ENCODE results near the gene ATP2A3.

ATP2A3 gene
- total RNA-seq: 324 to 433 (median 373) reads per million in 3 donors

DNA sequence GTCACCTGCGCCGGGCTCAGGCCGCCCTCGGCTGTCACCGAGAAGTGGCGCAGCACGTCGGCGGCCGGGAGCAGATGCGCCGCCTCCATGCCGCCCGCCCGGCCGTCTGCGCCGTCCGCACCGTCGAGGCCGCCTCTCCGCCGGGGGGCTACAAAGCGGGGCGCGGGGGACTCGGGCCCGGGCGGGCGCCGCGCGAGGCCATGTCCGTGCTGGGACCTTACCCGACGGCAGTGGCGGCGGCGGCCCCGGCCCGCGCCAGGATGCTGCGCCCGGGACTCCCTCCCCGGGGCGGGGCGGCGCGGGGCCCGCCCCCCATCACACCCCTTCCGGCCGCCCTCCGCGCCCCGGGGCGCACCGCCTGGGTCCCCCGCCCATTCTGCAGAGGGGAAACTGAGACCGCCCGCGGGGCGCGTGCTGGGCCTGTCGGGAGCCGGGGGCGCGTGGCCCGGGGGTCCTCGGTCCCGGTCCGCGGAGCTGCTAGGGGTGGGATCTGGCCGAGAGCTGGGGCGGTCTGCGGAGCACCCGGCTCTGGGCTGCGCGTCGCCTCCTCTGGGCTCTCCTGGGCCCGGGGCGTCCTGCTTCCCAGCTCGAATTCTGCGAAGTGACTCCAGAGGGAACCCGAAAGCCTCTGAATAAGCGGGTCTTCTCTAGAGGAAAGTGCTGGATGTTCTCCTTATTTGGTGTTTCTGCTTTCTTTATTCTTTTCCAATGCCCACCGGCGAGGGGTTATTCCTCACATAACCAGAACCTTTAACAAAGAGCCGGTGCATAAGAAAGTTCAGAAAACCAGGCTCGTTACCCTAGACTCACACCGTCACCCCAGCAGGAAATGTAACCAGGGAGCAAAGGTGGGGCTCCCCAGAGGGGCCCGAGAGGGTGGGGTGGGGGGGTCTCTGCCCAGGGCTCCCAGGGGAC, at the start of gene ATP2A3:
Gene ATP2A3 (minus strand): TSS at position 235 of the 915 bp plus-strand sequence. CDS start 146 bp downstream, at position 89.
- Histone ChIP-seq H3K4me1 (ENCODE audit: control insufficient read depth, insufficient read depth, low read length, poor library complexity, severe bottlenecking) (peaks cover 41% of the 10 kb centered on the region), H3K36me3 (ENCODE audit: control insufficient read depth, insufficient read depth, low read length) (peaks cover 4% of the 10 kb centered on the region), H3K4me3 (ENCODE audit: insufficient read depth, low read depth, low read length, poor library complexity, severe bottlenecking) (peak within 1 kb of the TSS; percentile 88), H3K27ac (ENCODE audit: insufficient read depth, low read length, poor library complexity, severe bottlenecking) (peak within 1 kb of the TSS; percentile 72), H3K9me3 (ENCODE audit: control insufficient read depth, low read length) (no peaks in the 10 kb centered on the region), H3K27me3 (replicated peaks; ENCODE audit: control insufficient read depth, insufficient read depth, low read length, poor library complexity, severe bottlenecking) (no peaks in the 10 kb centered on the region)
- peak; percentile 31 to 59 (median 55) for DNase-seq

DNA sequence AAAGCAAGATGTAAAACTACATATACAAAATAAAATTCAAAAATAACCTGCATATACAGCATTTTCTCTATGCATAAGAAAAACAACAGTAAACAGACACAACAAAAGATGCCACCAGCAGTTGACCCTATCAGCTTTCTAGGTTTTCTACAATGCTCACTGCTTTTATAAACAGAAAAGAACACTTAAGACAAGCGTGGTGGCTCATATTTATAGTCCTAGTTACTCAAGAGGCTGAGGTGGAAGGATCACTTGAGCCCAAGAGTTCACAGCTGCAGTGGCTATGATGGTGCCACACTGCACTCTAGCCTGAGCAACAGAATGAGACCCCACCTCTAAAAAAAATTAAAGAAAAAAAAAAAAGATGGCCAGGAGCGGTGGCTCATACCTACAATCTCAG, 46.5 kb upstream of the ATP2A3 start:
- Histone ChIP-seq H3K27me3 (replicated peaks; ENCODE audit: control insufficient read depth, insufficient read depth, low read length, poor library complexity, severe bottlenecking) (no peaks in the 10 kb centered on the region), H3K27ac (ENCODE audit: insufficient read depth, low read length, poor library complexity, severe bottlenecking) (no peak overlapping the region), H3K4me1 (ENCODE audit: control insufficient read depth, insufficient read depth, low read length, poor library complexity, severe bottlenecking) (no peaks in the 10 kb centered on the region), H3K4me3 (ENCODE audit: insufficient read depth, low read depth, low read length, poor library complexity, severe bottlenecking) (no peak overlapping the region), H3K9me3 (ENCODE audit: control insufficient read depth, low read length) (no peaks in the 10 kb centered on the region), H3K36me3 (ENCODE audit: control insufficient read depth, insufficient read depth, low read length) (peaks cover 86% of the 10 kb centered on the region)
- no peak for DNase-seq

GRCh38 chr17:4009186-4009785, 45.0 kb upstream of the ATP2A3 start:
- no peak overlapping the region for H3K4me3 ChIP-seq (ENCODE audit: insufficient read depth, low read depth, low read length, poor library complexity, severe bottlenecking)
- no peaks in the 10 kb centered on the region for H3K9me3 ChIP-seq (ENCODE audit: control insufficient read depth, low read length)
- no peak for DNase-seq
- no peaks in the 10 kb centered on the region for H3K27me3 ChIP-seq (replicated peaks; ENCODE audit: control insufficient read depth, insufficient read depth, low read length, poor library complexity, severe bottlenecking)
- H3K36me3 ChIP-seq (ENCODE audit: control insufficient read depth, insufficient read depth, low read length): peaks cover 78% of the 10 kb centered on the region
- H3K4me1 ChIP-seq (ENCODE audit: control insufficient read depth, insufficient read depth, low read length, poor library complexity, severe bottlenecking): peaks cover 8% of the 10 kb centered on the region
- no peak overlapping the region for H3K27ac ChIP-seq (ENCODE audit: insufficient read depth, low read length, poor library complexity, severe bottlenecking)

DNA sequence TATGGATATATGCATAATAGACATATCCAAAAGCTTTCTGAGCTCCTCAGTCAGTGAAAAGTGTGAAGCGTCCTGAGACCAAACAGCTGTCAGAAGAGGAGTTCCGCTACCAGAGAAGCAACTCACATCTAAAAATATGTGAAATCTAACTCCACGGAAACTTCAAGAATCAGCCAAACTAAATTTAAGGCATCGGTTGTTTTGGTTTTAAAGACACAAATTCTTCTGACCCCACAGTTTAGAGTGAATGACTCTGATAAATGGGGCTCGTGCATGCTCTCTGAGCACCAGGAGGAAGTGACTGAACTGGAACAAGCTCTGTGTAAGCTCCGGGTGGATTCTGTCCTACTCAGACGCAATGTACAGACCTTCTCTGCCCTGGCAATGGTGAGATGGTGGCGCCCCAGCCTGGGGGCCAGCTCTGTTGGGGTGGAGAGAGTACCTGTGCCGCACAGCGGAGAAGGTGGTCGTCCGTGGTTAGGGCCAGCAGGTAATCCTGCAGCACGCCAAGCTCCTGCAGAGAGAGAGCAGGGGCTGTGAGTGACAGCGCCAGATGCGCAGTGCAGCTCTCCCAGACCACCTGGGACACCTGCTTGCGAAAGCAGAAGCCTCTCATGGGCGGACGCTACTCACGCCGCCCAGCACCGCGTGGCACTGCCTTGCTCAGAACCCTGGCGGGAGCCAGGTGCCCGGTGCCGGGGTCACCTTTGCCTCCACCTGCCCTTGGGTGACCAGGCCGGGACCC, 44.4 kb upstream of the ATP2A3 start:
- Histone ChIP-seq H3K9me3 (ENCODE audit: control insufficient read depth, low read length) (no peaks in the 10 kb centered on the region), H3K27ac (ENCODE audit: insufficient read depth, low read length, poor library complexity, severe bottlenecking) (no peak overlapping the region), H3K4me1 (ENCODE audit: control insufficient read depth, insufficient read depth, low read length, poor library complexity, severe bottlenecking) (peaks cover 8% of the 10 kb centered on the region), H3K4me3 (ENCODE audit: insufficient read depth, low read depth, low read length, poor library complexity, severe bottlenecking) (no peak overlapping the region), H3K27me3 (replicated peaks; ENCODE audit: control insufficient read depth, insufficient read depth, low read length, poor library complexity, severe bottlenecking) (no peaks in the 10 kb centered on the region), H3K36me3 (ENCODE audit: control insufficient read depth, insufficient read depth, low read length) (peaks cover 72% of the 10 kb centered on the region)
- DNase-seq: no peak

DNA sequence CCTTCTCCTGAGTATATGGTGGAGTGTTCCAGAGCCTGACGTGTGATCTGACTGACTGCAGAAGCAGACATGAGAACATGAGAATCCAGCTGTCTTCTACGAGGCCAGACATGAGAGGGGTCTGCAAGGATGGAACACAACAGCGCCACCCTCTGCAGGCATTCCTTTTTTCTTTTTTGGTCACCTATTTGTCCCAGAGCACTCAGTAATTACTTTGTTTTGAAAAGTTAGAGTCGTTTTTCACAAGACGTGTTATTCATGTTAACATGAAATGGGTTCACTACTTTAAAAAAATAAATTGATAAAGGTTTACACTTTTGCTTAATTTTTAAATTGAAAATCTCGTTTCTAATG, 43.8 kb upstream of the ATP2A3 start:
- Histone ChIP-seq H3K4me3 (ENCODE audit: insufficient read depth, low read depth, low read length, poor library complexity, severe bottlenecking) (no peak overlapping the region), H3K9me3 (ENCODE audit: control insufficient read depth, low read length) (no peaks in the 10 kb centered on the region), H3K4me1 (ENCODE audit: control insufficient read depth, insufficient read depth, low read length, poor library complexity, severe bottlenecking) (peaks cover 8% of the 10 kb centered on the region), H3K27ac (ENCODE audit: insufficient read depth, low read length, poor library complexity, severe bottlenecking) (no peak overlapping the region), H3K36me3 (ENCODE audit: control insufficient read depth, insufficient read depth, low read length) (peaks cover 66% of the 10 kb centered on the region), H3K27me3 (replicated peaks; ENCODE audit: control insufficient read depth, insufficient read depth, low read length, poor library complexity, severe bottlenecking) (no peaks in the 10 kb centered on the region)
- DNase-seq: no peak

- Histone ChIP-seq H3K4me3 (ENCODE audit: insufficient read depth, low read depth, low read length, poor library complexity, severe bottlenecking) (no peak overlapping the region), H3K9me3 (ENCODE audit: control insufficient read depth, low read length) (no peaks in the 10 kb centered on the region), H3K4me1 (ENCODE audit: control insufficient read depth, insufficient read depth, low read length, poor library complexity, severe bottlenecking) (peaks cover 8% of the 10 kb centered on the region), H3K27me3 (replicated peaks; ENCODE audit: control insufficient read depth, insufficient read depth, low read length, poor library complexity, severe bottlenecking) (no peaks in the 10 kb centered on the region), H3K36me3 (ENCODE audit: control insufficient read depth, insufficient read depth, low read length) (peaks cover 61% of the 10 kb centered on the region), H3K27ac (ENCODE audit: insufficient read depth, low read length, poor library complexity, severe bottlenecking) (no peak overlapping the region)
- DNase-seq: no peak
These were observed 43.3 kb upstream of the ATP2A3 start for GRCh38 chr17:4007346-4008081.

DNA sequence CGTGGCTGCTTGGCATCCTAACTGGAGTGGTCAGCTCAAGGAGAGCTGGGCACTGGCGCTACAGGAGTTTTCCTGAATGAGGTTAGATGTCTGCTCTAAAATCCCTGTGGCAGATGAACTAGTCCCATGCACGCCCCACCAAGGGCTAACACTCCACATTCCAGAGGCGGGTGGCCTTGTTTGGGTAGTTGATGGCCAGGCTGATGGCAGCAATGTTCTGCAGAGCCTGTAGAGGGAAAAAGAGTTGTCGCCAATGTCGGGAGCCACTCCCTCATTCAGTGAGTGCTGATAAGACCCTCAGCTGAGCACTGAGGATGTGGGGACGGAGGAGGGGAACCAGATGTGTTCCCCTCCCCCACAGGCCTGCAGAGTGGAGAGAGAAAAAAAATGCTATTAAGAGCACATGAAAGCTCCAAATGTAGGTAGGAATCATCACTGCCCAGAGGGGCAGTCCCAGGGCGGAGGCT, 42.5 kb upstream of the ATP2A3 start:
- no peak overlapping the region for H3K4me3 ChIP-seq (ENCODE audit: insufficient read depth, low read depth, low read length, poor library complexity, severe bottlenecking)
- no peak overlapping the region for H3K27ac ChIP-seq (ENCODE audit: insufficient read depth, low read length, poor library complexity, severe bottlenecking)
- no peaks in the 10 kb centered on the region for H3K27me3 ChIP-seq (replicated peaks; ENCODE audit: control insufficient read depth, insufficient read depth, low read length, poor library complexity, severe bottlenecking)
- peaks cover 8% of the 10 kb centered on the region for H3K4me1 ChIP-seq (ENCODE audit: control insufficient read depth, insufficient read depth, low read length, poor library complexity, severe bottlenecking)
- no peak for DNase-seq
- H3K9me3 ChIP-seq (ENCODE audit: control insufficient read depth, low read length): no peaks in the 10 kb centered on the region
- H3K36me3 ChIP-seq (ENCODE audit: control insufficient read depth, insufficient read depth, low read length): peaks cover 53% of the 10 kb centered on the region

DNA sequence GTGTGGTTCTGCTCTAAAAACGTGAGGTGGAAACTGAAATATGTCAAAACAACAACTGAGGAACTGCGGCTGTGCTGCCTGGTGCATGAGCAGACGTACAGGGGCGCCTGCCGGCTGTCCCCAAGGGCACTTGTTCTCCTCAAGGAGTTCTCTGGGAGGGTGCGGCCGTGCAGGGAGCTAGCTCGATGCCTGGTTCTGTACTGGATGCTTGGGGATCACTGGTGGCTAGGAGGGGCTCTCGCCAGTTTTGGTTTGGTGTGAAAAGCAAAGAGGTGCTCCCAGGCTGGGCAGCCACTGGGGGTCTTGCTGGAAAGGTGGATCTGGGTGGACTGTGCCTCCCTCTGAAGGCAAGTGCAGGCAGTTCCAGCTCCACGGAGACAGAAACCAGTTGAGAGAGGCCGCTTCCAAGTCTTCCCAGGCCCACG, 41.9 kb upstream of the ATP2A3 start:
- peaks cover 51% of the 10 kb centered on the region for H3K36me3 ChIP-seq (ENCODE audit: control insufficient read depth, insufficient read depth, low read length)
- no peak for DNase-seq
- H3K27ac ChIP-seq (ENCODE audit: insufficient read depth, low read length, poor library complexity, severe bottlenecking): no peak overlapping the region
- no peaks in the 10 kb centered on the region for H3K9me3 ChIP-seq (ENCODE audit: control insufficient read depth, low read length)
- H3K4me1 ChIP-seq (ENCODE audit: control insufficient read depth, insufficient read depth, low read length, poor library complexity, severe bottlenecking): peaks cover 8% of the 10 kb centered on the region
- no peaks in the 10 kb centered on the region for H3K27me3 ChIP-seq (replicated peaks; ENCODE audit: control insufficient read depth, insufficient read depth, low read length, poor library complexity, severe bottlenecking)
- H3K4me3 ChIP-seq (ENCODE audit: insufficient read depth, low read depth, low read length, poor library complexity, severe bottlenecking): no peak overlapping the region

GRCh38 chr17:4005296-4006164, 41.3 kb upstream of the ATP2A3 start:
- Histone ChIP-seq H3K4me1 (ENCODE audit: control insufficient read depth, insufficient read depth, low read length, poor library complexity, severe bottlenecking) (peaks cover 8% of the 10 kb centered on the region), H3K36me3 (ENCODE audit: control insufficient read depth, insufficient read depth, low read length) (peaks cover 48% of the 10 kb centered on the region), H3K4me3 (ENCODE audit: insufficient read depth, low read depth, low read length, poor library complexity, severe bottlenecking) (no peak overlapping the region), H3K27ac (ENCODE audit: insufficient read depth, low read length, poor library complexity, severe bottlenecking) (no peak overlapping the region), H3K27me3 (replicated peaks; ENCODE audit: control insufficient read depth, insufficient read depth, low read length, poor library complexity, severe bottlenecking) (no peaks in the 10 kb centered on the region), H3K9me3 (ENCODE audit: control insufficient read depth, low read length) (no peaks in the 10 kb centered on the region)
- DNase-seq: no peak

Measured in effector memory CD4-positive, alpha-beta T cell (primary cell).